Neural cell (in vitro differentiated cells): ENCODE data around the gene SH3RF3. TPM values are rescaled to one million over a fixed set of nuclear protein-coding genes. Genes with fewer than 3 reads are reported as not detected.

Experiments used
- H2AFZ ChIP-seq: fragments of 200-600, 300-800 bp; sonication (generic), shearing (Covaris generic); 2 replicates; pipeline ENCODE4 v1.6.0; 2014; ENCODE audit warnings: low read depth, mild to moderate bottlenecking, antibody characterized with exemption, low read length, moderate library complexity
- H3F3A ChIP-seq: fragments of 200-600 bp; shearing (Covaris generic); 2 replicates; pipeline ENCODE4 v1.6.1; 2016; ENCODE audit warnings: mild to moderate bottlenecking, moderate library complexity, mixed read lengths, antibody characterized with exemption, low read length; ENCODE audit not compliant: insufficient read depth, poor library complexity, severe bottlenecking
- H3K27ac ChIP-seq: fragments of 200-600, 300-800 bp; sonication (generic), shearing (Covaris generic); 2 replicates; pipeline ENCODE4 v1.5.1; 2014; ENCODE audit warnings: mild to moderate bottlenecking, low read length, moderate library complexity
- H3K27me3 ChIP-seq: fragments of 300-800, 200-600 bp; sonication (generic), shearing (Covaris generic); 2 replicates; pipeline ENCODE4 v1.6.0; 2014; ENCODE audit warnings: mild to moderate bottlenecking, low read depth, low read length, moderate library complexity; ENCODE audit not compliant: insufficient read depth
- H3K36me3 ChIP-seq: fragments of 300-800, 200-600 bp; sonication (generic), shearing (Covaris generic); 2 replicates; pipeline ENCODE4 v1.5.1; 2014; ENCODE audit warnings: mild to moderate bottlenecking, antibody characterized with exemption, low read length, moderate library complexity; ENCODE audit not compliant: insufficient read depth
- H3K4me2 ChIP-seq: fragments of 300-800, 200-600 bp; sonication (generic), shearing (Covaris generic); 2 replicates; pipeline ENCODE4 v1.6.0; 2014; ENCODE audit warnings: mild to moderate bottlenecking, low read length
- H3K4me3 ChIP-seq: fragments of 300-800, 200-600 bp; sonication (generic), shearing (Covaris generic); 2 replicates; pipeline ENCODE4 v1.5.1; 2014; ENCODE audit warnings: mild to moderate bottlenecking, low read length, moderate library complexity
- H3K79me2 ChIP-seq: fragments of 200-600 bp; shearing (Covaris generic); replicated peaks from 2 replicates; pipeline ENCODE4 v1.6.0; 2014; ENCODE audit warnings: mild to moderate bottlenecking, low read length, moderate library complexity; ENCODE audit not compliant: insufficient read depth
- H3K9ac ChIP-seq: fragments of 300-800, 200-600 bp; sonication (generic), shearing (Covaris generic); 2 replicates; pipeline ENCODE4 v1.6.1; 2016; ENCODE audit warnings: mild to moderate bottlenecking, low read length, mixed read lengths
- H3K9me2 ChIP-seq: fragments of 200-600 bp; shearing (Covaris generic); 2 replicates; pipeline ENCODE4 v1.6.1; 2016; ENCODE audit warnings: mild to moderate bottlenecking, low read length, mixed read lengths; ENCODE audit not compliant: insufficient read depth
- H3K9me3 ChIP-seq: fragments of 200-600, 300-800 bp; sonication (generic), shearing (Covaris generic); 2 replicates; pipeline ENCODE4 v1.6.1; 2016; ENCODE audit warnings: mild to moderate bottlenecking, mixed run types, low read length, moderate library complexity, mixed read lengths
- H4K20me1 ChIP-seq: fragments of 200-600 bp; shearing (Covaris generic); 2 replicates; pipeline ENCODE4 v1.6.1; 2016; ENCODE audit warnings: mild to moderate bottlenecking, mixed run types; ENCODE audit not compliant: insufficient read depth
- EP300 ChIP-seq: fragments of 450-650 bp; conservative IDR thresholded peaks from 2 replicates; pipeline ENCODE4 v1.6.1; 2014; ENCODE audit warnings: antibody characterized with exemption, mild to moderate bottlenecking, moderate library complexity; ENCODE audit not compliant: poor library complexity, severe bottlenecking
- EZH2 ChIP-seq: fragments of 200-600, 300-800 bp; shearing (Covaris generic), sonication (generic); IDR thresholded peaks from 2 replicates; pipeline ENCODE4 v1.6.1; 2014; ENCODE audit warnings: antibody characterized with exemption, low read length, borderline replicate concordance, mild to moderate bottlenecking; ENCODE audit not compliant: insufficient read depth, poor library complexity, severe bottlenecking
- MXI1 ChIP-seq: fragments of 450-650 bp; conservative IDR thresholded peaks from 2 replicates; pipeline ENCODE4 v1.6.1; 2014; ENCODE audit warnings: antibody characterized with exemption, mild to moderate bottlenecking; ENCODE audit not compliant: poor library complexity, severe bottlenecking
- POLR2AphosphoS5 ChIP-seq: IDR thresholded peaks from 2 replicates; pipeline ENCODE4 v1.6.1; 2012
- RAD21 ChIP-seq: fragments of 450-650 bp; conservative IDR thresholded peaks from 2 replicates; pipeline ENCODE4 v1.6.1; 2014; ENCODE audit warnings: antibody characterized with exemption, mild to moderate bottlenecking, moderate library complexity
- SMC3 ChIP-seq: fragments of 450-650 bp; conservative IDR thresholded peaks from 2 replicates; pipeline ENCODE4 v1.6.1; 2014; ENCODE audit warnings: antibody characterized with exemption, mild to moderate bottlenecking, moderate library complexity; ENCODE audit not compliant: poor library complexity
- TAF1 ChIP-seq: IDR thresholded peaks from 2 replicates; pipeline ENCODE4 v1.6.1; 2012; ENCODE audit warnings: low read depth
- polyA plus RNA-seq: library from polyadenylated mRNA; depleted of rRNA; stranded (reverse); fragments of >200 nt; gene quantifications from 2 replicates; pipeline ENCODE4 v1.2.3, GENCODE V29; 2014
- TF ChIP-seq, protein P1 (sequence below): fragments of 450-650 bp; IDR thresholded peaks from 2 replicates; pipeline ENCODE4 v1.5.1; 2014; ENCODE audit warnings: antibody characterized with exemption, mild to moderate bottlenecking, moderate library complexity; ENCODE audit not compliant: poor library complexity, severe bottlenecking
- TF ChIP-seq, protein P2 (sequence below): IDR thresholded peaks from 2 replicates; pipeline ENCODE4 v1.6.1; 2012; ENCODE audit warnings: borderline replicate concordance

SH3RF3 gene
- polyA plus RNA-seq, 1 donor from 2014 or later, result 0.53 TPM

DNA sequence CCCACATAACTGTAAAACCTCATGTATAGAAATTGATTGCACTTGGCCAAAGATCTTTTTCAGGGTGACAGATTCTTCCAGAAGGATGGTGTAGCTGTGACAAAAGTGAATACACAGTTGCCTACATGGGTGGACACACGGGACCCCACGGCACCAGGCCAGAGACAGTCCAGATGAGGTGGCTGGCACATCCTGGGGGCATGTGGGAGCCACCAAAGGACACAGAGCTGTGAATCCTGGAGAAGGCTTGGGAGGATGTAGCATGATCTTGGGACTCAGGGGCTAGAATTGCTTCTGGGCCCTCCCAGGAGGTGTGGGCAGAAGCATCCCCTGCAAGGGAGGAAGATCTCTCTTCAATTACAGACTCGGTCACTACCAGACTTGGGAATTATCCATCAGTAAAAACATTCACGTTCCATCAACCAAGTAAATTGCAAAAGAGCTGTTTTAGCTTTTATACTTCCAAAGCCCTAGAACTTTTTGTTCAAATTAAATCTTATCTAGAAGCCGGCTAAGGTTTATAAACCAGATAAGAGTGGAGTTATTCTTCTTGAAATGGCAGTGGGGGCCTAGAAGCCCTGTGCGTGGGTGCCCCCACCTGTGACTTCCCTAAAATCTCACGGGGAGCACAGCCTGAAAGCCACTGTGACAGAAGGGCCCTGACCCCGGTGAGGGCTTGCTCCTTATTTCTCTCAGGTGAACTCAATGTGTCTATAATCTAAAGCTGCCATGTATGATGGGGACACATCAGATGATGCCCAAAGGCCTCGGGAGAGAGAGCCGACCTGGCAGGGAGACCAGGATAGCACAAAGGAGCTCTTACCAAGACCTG lies 403.1 kb downstream of the SH3RF3 start:
- H3K27me3 ChIP-seq, result no peaks in the 10 kb centered on the region
- H3K4me2 ChIP-seq, result no peak overlapping the region
- no peak overlapping the region for H3K4me3 ChIP-seq
- H2AFZ ChIP-seq, result no peak overlapping the region
- no peak overlapping the region for H3K27ac ChIP-seq
- no peaks in the 10 kb centered on the region for H3K9me2 ChIP-seq
- no peaks in the 10 kb centered on the region for H4K20me1 ChIP-seq
- H3F3A ChIP-seq, result no peaks in the 10 kb centered on the region
- H3K36me3 ChIP-seq, result no peaks in the 10 kb centered on the region
- no peak overlapping the region for H3K9ac ChIP-seq
- no peaks in the 10 kb centered on the region for H3K9me3 ChIP-seq
- TF ChIP-seq TAF1, result no peak
- TF ChIP-seq EP300, result no peak
- no peak for TF ChIP-seq SMC3
- no peak for TF ChIP-seq MXI1
- no peak for TF ChIP-seq EZH2
- no peak for TF ChIP-seq RAD21
- TF ChIP-seq, protein P1, sequence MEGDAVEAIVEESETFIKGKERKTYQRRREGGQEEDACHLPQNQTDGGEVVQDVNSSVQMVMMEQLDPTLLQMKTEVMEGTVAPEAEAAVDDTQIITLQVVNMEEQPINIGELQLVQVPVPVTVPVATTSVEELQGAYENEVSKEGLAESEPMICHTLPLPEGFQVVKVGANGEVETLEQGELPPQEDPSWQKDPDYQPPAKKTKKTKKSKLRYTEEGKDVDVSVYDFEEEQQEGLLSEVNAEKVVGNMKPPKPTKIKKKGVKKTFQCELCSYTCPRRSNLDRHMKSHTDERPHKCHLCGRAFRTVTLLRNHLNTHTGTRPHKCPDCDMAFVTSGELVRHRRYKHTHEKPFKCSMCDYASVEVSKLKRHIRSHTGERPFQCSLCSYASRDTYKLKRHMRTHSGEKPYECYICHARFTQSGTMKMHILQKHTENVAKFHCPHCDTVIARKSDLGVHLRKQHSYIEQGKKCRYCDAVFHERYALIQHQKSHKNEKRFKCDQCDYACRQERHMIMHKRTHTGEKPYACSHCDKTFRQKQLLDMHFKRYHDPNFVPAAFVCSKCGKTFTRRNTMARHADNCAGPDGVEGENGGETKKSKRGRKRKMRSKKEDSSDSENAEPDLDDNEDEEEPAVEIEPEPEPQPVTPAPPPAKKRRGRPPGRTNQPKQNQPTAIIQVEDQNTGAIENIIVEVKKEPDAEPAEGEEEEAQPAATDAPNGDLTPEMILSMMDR, result no peak
- no peaks in the 10 kb centered on the region for H3K79me2 ChIP-seq

DNA sequence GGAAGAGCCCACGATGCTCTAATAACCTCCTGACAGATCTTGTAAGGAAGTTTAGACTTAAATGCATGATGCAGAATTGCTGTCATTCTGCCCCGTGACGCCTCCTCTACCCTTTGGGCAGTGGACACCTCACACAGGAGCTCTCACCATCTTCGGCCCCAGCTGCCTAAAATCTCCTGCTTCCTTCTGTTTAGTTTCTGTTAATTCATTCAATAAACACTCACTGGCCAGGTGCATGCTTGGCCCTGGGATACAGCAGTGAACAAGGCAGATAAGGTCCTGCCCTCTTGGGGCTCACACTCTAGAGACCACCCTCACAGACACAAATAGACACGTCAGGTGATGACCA lies 403.7 kb downstream of the SH3RF3 start:
- Histone ChIP-seq H3K9me2 (no peaks in the 10 kb centered on the region), H3K36me3 (no peaks in the 10 kb centered on the region), H3K9me3 (no peaks in the 10 kb centered on the region), H3K4me3 (no peak overlapping the region), H3K79me2 (no peaks in the 10 kb centered on the region), H3K4me2 (no peak overlapping the region), H3K9ac (no peak overlapping the region), H4K20me1 (no peaks in the 10 kb centered on the region), H2AFZ (no peak overlapping the region), H3F3A (no peaks in the 10 kb centered on the region), H3K27ac (no peak overlapping the region), H3K27me3 (no peaks in the 10 kb centered on the region)
- TF ChIP-seq EZH2, result no peak
- TF ChIP-seq MXI1, result no peak
- TF ChIP-seq, protein P1, result no peak
- TF ChIP-seq POLR2AphosphoS5, result no peak
- no peak for TF ChIP-seq TAF1
- TF ChIP-seq, protein P2, sequence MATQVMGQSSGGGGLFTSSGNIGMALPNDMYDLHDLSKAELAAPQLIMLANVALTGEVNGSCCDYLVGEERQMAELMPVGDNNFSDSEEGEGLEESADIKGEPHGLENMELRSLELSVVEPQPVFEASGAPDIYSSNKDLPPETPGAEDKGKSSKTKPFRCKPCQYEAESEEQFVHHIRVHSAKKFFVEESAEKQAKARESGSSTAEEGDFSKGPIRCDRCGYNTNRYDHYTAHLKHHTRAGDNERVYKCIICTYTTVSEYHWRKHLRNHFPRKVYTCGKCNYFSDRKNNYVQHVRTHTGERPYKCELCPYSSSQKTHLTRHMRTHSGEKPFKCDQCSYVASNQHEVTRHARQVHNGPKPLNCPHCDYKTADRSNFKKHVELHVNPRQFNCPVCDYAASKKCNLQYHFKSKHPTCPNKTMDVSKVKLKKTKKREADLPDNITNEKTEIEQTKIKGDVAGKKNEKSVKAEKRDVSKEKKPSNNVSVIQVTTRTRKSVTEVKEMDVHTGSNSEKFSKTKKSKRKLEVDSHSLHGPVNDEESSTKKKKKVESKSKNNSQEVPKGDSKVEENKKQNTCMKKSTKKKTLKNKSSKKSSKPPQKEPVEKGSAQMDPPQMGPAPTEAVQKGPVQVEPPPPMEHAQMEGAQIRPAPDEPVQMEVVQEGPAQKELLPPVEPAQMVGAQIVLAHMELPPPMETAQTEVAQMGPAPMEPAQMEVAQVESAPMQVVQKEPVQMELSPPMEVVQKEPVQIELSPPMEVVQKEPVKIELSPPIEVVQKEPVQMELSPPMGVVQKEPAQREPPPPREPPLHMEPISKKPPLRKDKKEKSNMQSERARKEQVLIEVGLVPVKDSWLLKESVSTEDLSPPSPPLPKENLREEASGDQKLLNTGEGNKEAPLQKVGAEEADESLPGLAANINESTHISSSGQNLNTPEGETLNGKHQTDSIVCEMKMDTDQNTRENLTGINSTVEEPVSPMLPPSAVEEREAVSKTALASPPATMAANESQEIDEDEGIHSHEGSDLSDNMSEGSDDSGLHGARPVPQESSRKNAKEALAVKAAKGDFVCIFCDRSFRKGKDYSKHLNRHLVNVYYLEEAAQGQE, result no peak
- TF ChIP-seq EP300, result no peak
- no peak for TF ChIP-seq RAD21
- TF ChIP-seq SMC3, result no peak
